Body of pancreas (tissue), 4 donors: ENCODE measurements around the gene PANX3. TPM values are rescaled to one million over a fixed set of nuclear protein-coding genes. Genes with fewer than 3 reads are reported as not detected.

Source experiments
- ATAC-seq: fragments of 150-250 bp; one replicate; pipeline ENCODE4 v1.9.1; 2016
- DNase-seq, 4 donors: peaks; one replicate each; pipeline ENCODE4 v3.0.0-alpha.2; 2019
- H3K27ac ChIP-seq, 4 donors: fragments of 200-600 bp; sonication (generic); 1 replicate in 3 of 4; 2 replicates in 1 of 4; pipeline versions ENCODE4 v1.5.1 to v1.6.1; 2016 to 2019; ENCODE audit warnings: mild to moderate bottlenecking in 1 of 4, mixed read lengths in 1 of 4, moderate library complexity in 1 of 4
- H3K27me3 ChIP-seq, 2 donors: fragments of 200-600 bp; sonication (generic); one replicate each; pipeline ENCODE4 v1.6.0; 2016; ENCODE audit warnings: mild to moderate bottlenecking in 1 of 2
- H3K36me3 ChIP-seq, 2 donors: fragments of 200-600 bp; sonication (generic); replicated peaks in 1 of 2; 2 replicates each; pipeline ENCODE4 v1.5.1; 2016; ENCODE audit warnings: low read depth in 2 of 2; ENCODE audit not compliant: insufficient read depth in 1 of 2
- H3K4me1 ChIP-seq: fragments of 200-600 bp; sonication (generic); one replicate; pipeline ENCODE4 v1.6.0; 2016
- H3K4me3 ChIP-seq, 2 donors: fragments of 200-600 bp; sonication (generic); 1 replicate in 1 of 2; 2 replicates in 1 of 2; pipeline ENCODE4 v1.5.1; 2016 to 2019
- H3K9me3 ChIP-seq, 3 donors: fragments of 200-600 bp; sonication (generic); 1 replicate in 2 of 3; 2 replicates in 1 of 3; pipeline ENCODE4 v1.5.1; 2016
- POLR2A ChIP-seq, 3 donors: fragments of 450-650 bp; IDR thresholded peaks; one replicate each; pipeline ENCODE4 v1.6.1; 2016; ENCODE audit warnings: antibody characterized with exemption in 3 of 3, mild to moderate bottlenecking in 2 of 3
- WGBS, 2 donors: methylation state at CpG; one replicate each; pipeline ENCODE4 v1.1.5; 2017; 5-methylcytosine and 5-hydroxymethylcytosine counted together
- intact Hi-C: fragments of 100-400 bp; cut with DNase I; formaldehyde crosslinking; loops from one replicate; pipeline ENCODE4 v1.15.1; 2023
- total RNA-seq, 2 donors: library from RNA; depleted of rRNA; stranded (reverse); fragments of >200 nt; gene quantifications; one replicate each; pipeline ENCODE4 v1.1.0, GENCODE V29; 2016
- TF ChIP-seq, protein P1 (sequence below), 7 experiments: fragments of 450-650 bp in 4 of 7; fragments of 200-600 bp in 3 of 7; sonication (generic) in 3 of 7; IDR thresholded peaks; one replicate each; pipeline ENCODE4 v1.5.1; 2016 to 2019; ENCODE audit warnings: antibody characterized with exemption in 7 of 7

Gene PANX3
- total RNA-seq, 2 donors from 2014 or later = not detected

DNA sequence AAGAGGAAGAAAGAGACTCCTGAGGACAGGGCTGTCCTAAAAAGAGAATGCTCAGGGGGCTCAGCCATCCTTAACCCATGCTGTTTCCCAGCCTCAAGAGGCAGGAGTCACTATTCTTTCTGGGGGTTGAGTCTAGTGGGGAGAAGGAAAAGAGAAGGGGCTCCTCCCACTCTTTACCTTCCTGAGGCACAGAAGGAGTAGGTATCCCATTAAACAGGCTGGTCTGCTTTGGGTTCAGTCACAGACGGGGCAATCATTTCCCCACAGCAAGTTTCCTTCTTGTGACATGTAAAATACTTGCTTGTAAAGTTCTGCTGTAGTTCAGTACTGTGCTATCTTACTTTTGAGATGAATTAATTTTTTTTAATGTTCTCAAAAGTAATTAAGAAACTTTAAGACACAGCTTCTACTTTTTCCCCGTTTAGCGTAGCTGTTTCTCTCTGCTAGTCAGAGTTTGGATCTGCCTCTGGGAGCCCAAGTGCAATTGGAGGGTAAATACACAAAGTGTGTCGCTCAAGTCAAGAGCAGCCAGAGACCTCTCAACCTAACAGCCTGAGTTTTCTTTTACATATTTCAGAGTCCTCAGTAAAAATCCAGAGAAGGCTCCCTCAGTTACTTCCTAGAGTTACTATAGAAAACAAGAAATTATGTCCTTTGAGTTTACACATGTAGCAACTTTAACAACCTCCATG lies 26.4 kb upstream of the PANX3 start:
- H3K4me3 ChIP-seq = no peak overlapping the region
- no peak for DNase-seq
- no peak overlapping the region for H3K27ac ChIP-seq
- H3K9me3 ChIP-seq = no peaks in the 10 kb centered on the region
- peaks cover 0 to 8% of the 10 kb centered on the region in 2 donors for H3K27me3 ChIP-seq
- WGBS, 2 donors = 47 to 54% methylated on average over 4 of the region's 4 CpGs
- TF ChIP-seq, protein P1, sequence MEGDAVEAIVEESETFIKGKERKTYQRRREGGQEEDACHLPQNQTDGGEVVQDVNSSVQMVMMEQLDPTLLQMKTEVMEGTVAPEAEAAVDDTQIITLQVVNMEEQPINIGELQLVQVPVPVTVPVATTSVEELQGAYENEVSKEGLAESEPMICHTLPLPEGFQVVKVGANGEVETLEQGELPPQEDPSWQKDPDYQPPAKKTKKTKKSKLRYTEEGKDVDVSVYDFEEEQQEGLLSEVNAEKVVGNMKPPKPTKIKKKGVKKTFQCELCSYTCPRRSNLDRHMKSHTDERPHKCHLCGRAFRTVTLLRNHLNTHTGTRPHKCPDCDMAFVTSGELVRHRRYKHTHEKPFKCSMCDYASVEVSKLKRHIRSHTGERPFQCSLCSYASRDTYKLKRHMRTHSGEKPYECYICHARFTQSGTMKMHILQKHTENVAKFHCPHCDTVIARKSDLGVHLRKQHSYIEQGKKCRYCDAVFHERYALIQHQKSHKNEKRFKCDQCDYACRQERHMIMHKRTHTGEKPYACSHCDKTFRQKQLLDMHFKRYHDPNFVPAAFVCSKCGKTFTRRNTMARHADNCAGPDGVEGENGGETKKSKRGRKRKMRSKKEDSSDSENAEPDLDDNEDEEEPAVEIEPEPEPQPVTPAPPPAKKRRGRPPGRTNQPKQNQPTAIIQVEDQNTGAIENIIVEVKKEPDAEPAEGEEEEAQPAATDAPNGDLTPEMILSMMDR (IDR thresholded peaks at IDR 0.05) = no peak
- no peak for TF ChIP-seq POLR2A (IDR thresholded peaks at IDR 0.05)
- H3K4me1 ChIP-seq = no peaks in the 10 kb centered on the region
- H3K36me3 ChIP-seq = no peaks in the 10 kb centered on the region
- intact Hi-C loops = loop anchor here (10.0 kb wide), 2 partner anchors 170 to 510 kb away; no protein-coding TSS in a partner anchor
- ATAC-seq = no peak

DNA sequence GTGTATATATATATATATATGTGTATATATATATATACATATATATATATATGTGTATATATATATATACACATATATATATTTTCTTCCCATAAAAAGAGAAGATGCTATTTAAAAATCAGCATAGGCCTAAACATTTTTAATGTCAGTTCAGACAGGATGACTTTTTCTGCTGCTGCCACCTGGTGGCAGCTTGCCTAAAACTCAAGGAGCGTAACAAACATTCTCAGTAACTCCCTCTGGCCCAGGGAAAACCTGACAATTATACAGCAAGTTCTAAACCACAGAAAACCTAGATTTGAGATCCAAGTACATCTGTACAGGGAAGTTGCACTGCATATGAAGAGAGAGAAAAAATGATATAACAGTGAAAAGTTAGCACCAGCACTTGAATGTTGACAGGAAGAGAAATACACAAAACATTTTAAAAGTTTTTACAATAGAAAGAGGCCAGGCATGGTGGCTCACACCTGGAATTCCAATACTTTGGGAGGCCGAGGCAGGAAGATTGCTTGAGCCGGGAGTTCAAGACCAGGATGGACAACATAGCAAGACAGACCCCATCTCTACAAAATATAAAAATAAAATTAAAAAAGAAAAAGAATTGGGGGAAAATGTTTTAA lies 24.9 kb upstream of the PANX3 start:
- H3K4me3 ChIP-seq = no peak overlapping the region
- no peaks in the 10 kb centered on the region for H3K36me3 ChIP-seq
- H3K4me1 ChIP-seq = no peaks in the 10 kb centered on the region
- intact Hi-C loops = loop anchor here (10.0 kb wide), 2 partner anchors 172 to 512 kb away; no protein-coding TSS in a partner anchor
- no peak overlapping the region for H3K27ac ChIP-seq
- 6 to 21% methylated on average over 3 of the region's 3 CpGs for WGBS, 2 donors
- no peaks in the 10 kb centered on the region for H3K9me3 ChIP-seq
- TF ChIP-seq POLR2A (IDR thresholded peaks at IDR 0.05) = no peak
- TF ChIP-seq, protein P1 (IDR thresholded peaks at IDR 0.05) = peak; percentile 30 to 67 (median 51)
- peaks cover 0 to 11% of the 10 kb centered on the region in 2 donors for H3K27me3 ChIP-seq
- DNase-seq = peak; percentile 52 to 66 (median 60)
- ATAC-seq = no peak

DNA sequence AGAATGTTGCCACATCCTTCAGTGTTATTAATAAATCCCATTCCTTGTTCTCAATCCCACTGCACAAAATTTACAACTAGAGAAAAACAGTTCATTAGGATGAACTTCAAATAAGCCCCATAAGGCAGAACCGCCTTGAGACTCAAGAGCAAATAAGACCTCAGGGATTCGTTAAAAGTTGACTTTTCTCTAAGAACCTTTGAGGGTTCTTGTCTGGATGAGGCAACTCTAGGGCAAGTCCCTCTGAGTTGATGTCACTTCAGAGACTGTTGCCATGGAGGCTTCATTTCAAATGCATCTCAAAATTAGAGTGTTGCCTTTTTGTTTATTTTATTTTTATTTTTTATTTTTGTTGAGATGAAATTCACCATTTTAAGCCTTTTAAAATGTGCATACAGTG lies 19.8 kb upstream of the PANX3 start:
- no peaks in the 10 kb centered on the region for H3K36me3 ChIP-seq
- no peak overlapping the region for H3K4me3 ChIP-seq
- intact Hi-C loops = no loop called here
- DNase-seq (no peak), ATAC-seq (no peak)
- peaks cover 0 to 9% of the 10 kb centered on the region in 2 donors for H3K27me3 ChIP-seq
- no peak overlapping the region for H3K27ac ChIP-seq
- no peaks in the 10 kb centered on the region for H3K4me1 ChIP-seq
- no peaks in the 10 kb centered on the region for H3K9me3 ChIP-seq
- TF ChIP-seq POLR2A (IDR thresholded peaks at IDR 0.05) = no peak
- TF ChIP-seq, protein P1 (IDR thresholded peaks at IDR 0.05) = no peak
- WGBS, 2 donors = 59 to 72% methylated on average over 2 of the region's 2 CpGs

DNA sequence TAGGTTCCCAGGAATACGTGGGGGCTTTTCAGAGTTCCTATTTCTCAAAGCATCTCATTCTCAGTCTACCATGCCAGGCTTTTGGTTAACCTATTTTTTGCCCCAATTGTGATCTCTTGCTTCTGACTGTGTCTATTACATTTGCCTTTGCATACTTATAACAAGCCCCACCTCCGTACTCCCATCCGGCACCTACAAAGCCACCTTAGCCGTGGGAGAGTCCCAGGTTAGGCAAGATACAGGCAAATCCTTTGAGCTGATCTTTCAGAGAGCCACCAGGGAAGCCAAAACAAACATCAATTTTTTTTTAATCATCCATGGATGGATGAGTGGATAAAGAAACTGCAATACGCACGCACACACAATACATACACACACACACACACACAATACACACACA lies 18.6 kb upstream of the PANX3 start:
- Histone ChIP-seq H3K9me3 (no peaks in the 10 kb centered on the region), H3K4me3 (no peak overlapping the region), H3K36me3 (no peaks in the 10 kb centered on the region), H3K27ac (no peak overlapping the region), H3K4me1 (no peaks in the 10 kb centered on the region), H3K27me3 (peaks cover 0 to 8% of the 10 kb centered on the region in 2 donors)
- ATAC-seq (no peak), DNase-seq (no peak)
- no peak for TF ChIP-seq POLR2A (IDR thresholded peaks at IDR 0.05)
- TF ChIP-seq, protein P1 (IDR thresholded peaks at IDR 0.05) = no peak
- WGBS, 2 donors = 66 to 67% methylated on average over 6 of the region's 6 CpGs
- intact Hi-C loops = no loop called here
